D721Med (cell line): ENCODE data around the gene KCNJ5.

Source experiments
- DNase-seq: peaks from one replicate; pipeline ENCODE4 v3.0.0; 2011; ENCODE audit warnings: low spot score; ENCODE audit not compliant: insufficient read length
- FAIRE-seq: peaks from 2 replicates; lab custom pipeline; 2011; peaks lifted over from hg19 to GRCh38; lab: Jason Lieb, UNC
- CTCF ChIP-seq: IDR thresholded peaks from 2 replicates; pipeline ENCODE4 v1.5.1; 2012; ENCODE audit warnings: mild to moderate bottlenecking, control low read depth; ENCODE audit not compliant: insufficient read depth; ENCODE audit errors: missing control alignments

The KCNJ5 gene

GRCh38 chr11:128852327-128853023, 38.7 kb upstream of the KCNJ5 start:
- no peak for TF ChIP-seq CTCF
- FAIRE-seq (no peak), DNase-seq (no peak)

- FAIRE-seq = no peak
- TF ChIP-seq CTCF = no peak
- no peak for DNase-seq
These were observed 37.6 kb upstream of the KCNJ5 start for GRCh38 chr11:128853559-128853958.

GRCh38 chr11:128854841-128855240, 36.3 kb upstream of the KCNJ5 start:
- no peak for TF ChIP-seq CTCF
- DNase-seq (no peak), FAIRE-seq (no peak)

- no peak for TF ChIP-seq CTCF
- DNase-seq (no peak), FAIRE-seq (no peak)
These were observed 34.9 kb upstream of the KCNJ5 start for GRCh38 chr11:128856241-128856640.

GRCh38 chr11:128857341-128857740, 33.8 kb upstream of the KCNJ5 start:
- no peak for FAIRE-seq
- no peak for DNase-seq
- no peak for TF ChIP-seq CTCF

GRCh38 chr11:128859563-128860441, 31.4 kb upstream of the KCNJ5 start:
- DNase-seq = no peak
- peak; percentile 77 for TF ChIP-seq CTCF
- FAIRE-seq = no peak
